HG03571 (cell line): Measurements from ENCODE around the gene MVD.
"Not testable (repeated sequence)": the region's sequence is repeated elsewhere in the genome, so short reads cannot be mapped to it uniquely, and the experiment has no call there.

Experiments
- ATAC-seq: cut with Tn5 transposase; IDR thresholded peaks from one replicate; pipeline ENCODE4 v1.9.1; 2021; ENCODE audit not compliant: unreplicated experiment

MVD gene

GRCh38 chr16:88685156-88686061 is 22.5 kb upstream of the MVD start:
- ATAC-seq, result no peak

GRCh38 chr16:88684569-88685155 is 21.8 kb upstream of the MVD start:
- no peak for ATAC-seq

- ATAC-seq, result peak; percentile 65
These were observed 19.0 kb upstream of the MVD start for GRCh38 chr16:88681709-88682451.

- no peak for ATAC-seq
These were observed 18.3 kb upstream of the MVD start for GRCh38 chr16:88681084-88681680.

GRCh38 chr16:88680554-88681083 is 17.7 kb upstream of the MVD start:
- no peak for ATAC-seq

GRCh38 chr16:88678224-88678979 is 15.5 kb upstream of the MVD start:
- no peak for ATAC-seq

- no peak for ATAC-seq
These were observed 14.8 kb upstream of the MVD start for GRCh38 chr16:88677721-88678120.

GRCh38 chr16:88676502-88677242 is 13.8 kb upstream of the MVD start:
- ATAC-seq, result no peak

- no peak for ATAC-seq
These were observed 11.0 kb upstream of the MVD start for GRCh38 chr16:88673716-88674379.

- ATAC-seq, result no peak
These were observed 9.9 kb upstream of the MVD start for GRCh38 chr16:88672776-88673175.

- no peak for ATAC-seq
These were observed 8.9 kb upstream of the MVD start for GRCh38 chr16:88671806-88672205.

- no peak for ATAC-seq
These were observed 7.1 kb upstream of the MVD start for GRCh38 chr16:88669980-88670379.

GRCh38 chr16:88669493-88669892 is 6.6 kb upstream of the MVD start:
- ATAC-seq, result not testable (repeated sequence)

GRCh38 chr16:88667461-88667860 is 4.6 kb upstream of the MVD start:
- ATAC-seq, result no peak

GRCh38 chr16:88665570-88665969 is 2.7 kb upstream of the MVD start:
- no peak for ATAC-seq

GRCh38 chr16:88665148-88665547 is 2.3 kb upstream of the MVD start:
- no peak for ATAC-seq

- peak; percentile 2 for ATAC-seq
These were observed 559 bp downstream of the MVD start for GRCh38 chr16:88662222-88662842.

- no peak for ATAC-seq
These were observed 1.4 kb downstream of the MVD start for GRCh38 chr16:88661468-88661867.

GRCh38 chr16:88659160-88659559 is 3.7 kb downstream of the MVD start:
- no peak for ATAC-seq
